HG02884 (cell line): ENCODE data around the gene CACNA1B.
"Not testable (repeated sequence)": the region's sequence is repeated elsewhere in the genome, so short reads cannot be mapped to it uniquely, and the experiment has no call there.

Experiments used
- ATAC-seq: cut with Tn5 transposase; IDR thresholded peaks from one replicate; pipeline ENCODE4 v1.9.1; 2021; ENCODE audit warnings: mild to moderate bottlenecking, moderate library complexity; ENCODE audit not compliant: unreplicated experiment

Gene CACNA1B

DNA sequence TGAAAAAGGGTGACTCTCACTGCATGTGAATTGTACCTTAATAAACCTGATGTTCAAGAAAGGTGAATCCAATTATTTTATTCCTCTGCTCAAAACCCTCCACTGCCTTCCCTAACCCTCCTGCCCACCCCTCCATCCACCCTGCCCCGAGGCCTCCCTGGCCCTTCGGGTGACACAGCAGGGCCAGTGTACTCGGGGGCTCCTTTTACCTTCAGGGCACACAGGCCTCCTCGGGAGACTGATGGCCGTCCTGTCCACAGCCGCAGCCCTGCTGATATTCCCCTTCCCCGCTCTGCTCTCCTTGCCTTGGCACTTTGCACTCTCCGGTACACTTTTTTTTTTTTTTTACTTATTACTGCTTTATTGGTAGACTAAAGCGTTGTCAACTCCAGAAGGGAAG lies 234.0 kb downstream of the CACNA1B start:
- ATAC-seq, result no peak

- no peak for ATAC-seq
These were observed 234.6 kb downstream of the CACNA1B start for GRCh38 chr9:138112090-138112748.

DNA sequence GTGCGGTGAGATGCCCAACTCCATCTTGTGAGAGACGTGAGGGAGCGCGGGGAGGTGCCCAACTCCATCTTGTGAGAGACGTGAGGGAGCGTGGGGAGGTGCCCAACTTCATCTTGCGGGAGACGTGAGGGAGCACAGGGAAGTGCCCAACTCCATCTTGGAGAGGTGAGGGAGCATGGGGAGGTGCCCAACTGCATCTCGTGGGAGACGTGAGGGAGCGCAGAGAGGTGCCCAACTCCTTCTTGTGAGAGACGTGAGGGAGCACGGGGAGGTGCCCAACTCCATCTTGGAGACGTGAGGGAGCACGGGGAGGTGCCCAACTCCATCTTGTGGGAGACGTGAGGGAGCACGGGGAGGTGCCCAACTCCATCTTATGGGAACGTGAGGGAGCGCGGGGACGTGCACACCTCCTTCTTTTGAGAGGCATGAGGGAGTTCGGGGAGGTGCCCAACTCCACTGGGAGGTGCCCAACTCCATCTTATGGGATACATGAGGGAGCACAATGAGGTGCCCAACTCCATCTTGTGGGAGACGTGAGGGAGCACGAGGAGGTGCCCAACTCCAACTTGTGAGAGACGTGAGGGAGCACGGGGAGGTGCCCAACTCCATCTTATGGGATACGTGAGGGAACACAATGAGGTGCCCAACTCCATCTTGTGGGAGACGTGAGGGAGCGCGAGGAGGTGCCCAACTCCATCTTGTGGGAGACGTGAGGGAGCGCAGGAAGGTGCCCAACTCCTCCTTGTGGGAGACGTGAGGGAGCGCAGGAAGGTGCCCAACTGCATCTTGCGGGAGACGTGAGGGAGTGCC lies 235.4 kb downstream of the CACNA1B start:
- no peak for ATAC-seq

GRCh38 chr9:138113701-138114325 lies 236.2 kb downstream of the CACNA1B start:
- not testable (repeated sequence) for ATAC-seq

- no peak for ATAC-seq
These were observed 237.1 kb downstream of the CACNA1B start for GRCh38 chr9:138114501-138115245.

- no peak for ATAC-seq
These were observed 237.9 kb downstream of the CACNA1B start for GRCh38 chr9:138115506-138115905.

GRCh38 chr9:138116521-138116920 lies 238.9 kb downstream of the CACNA1B start:
- ATAC-seq, result no peak

DNA sequence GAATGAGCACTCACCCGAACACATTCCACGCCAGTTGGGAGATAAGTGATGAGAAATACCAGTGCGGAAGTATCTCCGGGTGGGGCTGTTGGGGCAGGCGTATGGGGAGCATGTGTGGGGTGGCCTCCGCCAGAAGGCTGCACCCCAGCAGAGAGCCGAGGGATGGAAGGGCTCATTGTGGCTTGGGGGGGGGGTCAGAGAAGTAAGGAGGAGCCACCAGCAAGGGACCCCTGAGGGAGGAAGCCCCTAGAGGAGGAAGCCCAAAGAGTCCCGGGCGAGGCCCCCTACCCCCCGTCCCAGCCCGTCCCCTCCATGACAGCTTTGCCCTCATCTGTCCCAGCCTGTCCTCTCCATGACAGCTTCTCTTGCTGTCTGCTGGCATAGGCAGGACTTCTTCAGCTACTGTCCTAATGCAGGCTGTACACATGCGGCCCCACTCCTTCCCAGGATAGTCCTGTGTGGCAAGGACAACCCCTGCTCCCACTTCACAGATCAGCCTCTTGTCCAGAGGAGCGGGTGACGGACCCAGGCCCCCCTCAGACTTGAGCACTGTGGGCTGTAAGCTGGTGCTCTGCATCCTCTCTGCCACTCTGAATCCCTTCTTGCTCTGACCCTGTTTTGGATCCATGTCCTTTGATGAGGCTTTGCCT lies 239.6 kb downstream of the CACNA1B start:
- ATAC-seq, result no peak

- no peak for ATAC-seq
These were observed 240.3 kb downstream of the CACNA1B start for GRCh38 chr9:138117836-138118235.

- ATAC-seq, result no peak
These were observed 241.1 kb downstream of the CACNA1B start for GRCh38 chr9:138118601-138119071.

DNA sequence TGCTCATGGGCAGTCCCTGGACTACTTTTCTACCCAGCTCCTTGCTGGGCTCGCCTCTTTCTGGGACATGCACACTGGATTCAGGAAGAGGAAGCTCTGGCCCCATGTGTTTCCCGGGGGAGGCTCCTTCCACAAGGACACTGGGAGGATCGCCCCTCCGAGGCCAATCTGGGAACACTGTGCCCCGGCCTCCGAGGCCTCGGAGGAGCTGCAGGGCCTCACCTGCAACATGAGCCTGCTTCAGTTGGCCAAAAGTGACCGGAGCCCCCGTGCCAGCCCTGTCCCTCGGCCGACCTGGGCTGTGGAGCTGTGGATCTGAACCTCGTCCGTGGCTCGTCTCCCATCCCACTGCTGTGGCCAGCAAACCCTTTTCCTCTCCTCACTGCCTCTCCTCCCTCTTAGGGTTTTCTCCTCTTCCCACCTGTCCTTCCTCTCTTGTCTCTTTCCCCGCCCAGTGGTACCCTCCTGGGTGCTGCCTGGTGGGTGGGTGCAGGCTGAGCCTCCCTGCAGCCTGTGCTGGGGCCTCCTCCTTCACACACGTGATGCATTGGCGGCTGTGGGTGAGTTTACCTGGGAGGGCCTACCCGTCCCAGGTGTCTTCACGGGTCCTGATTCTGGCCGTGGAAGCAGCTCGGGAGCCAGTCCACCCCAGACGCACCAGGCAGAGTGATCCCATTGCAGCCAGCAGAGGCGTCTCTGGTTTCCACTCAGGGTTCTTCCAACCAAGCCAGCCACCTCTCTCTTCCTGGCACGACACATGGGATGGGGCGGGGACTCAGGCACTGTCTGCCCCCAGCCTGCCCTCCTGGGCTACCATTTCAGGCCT lies 241.8 kb downstream of the CACNA1B start:
- no peak for ATAC-seq

DNA sequence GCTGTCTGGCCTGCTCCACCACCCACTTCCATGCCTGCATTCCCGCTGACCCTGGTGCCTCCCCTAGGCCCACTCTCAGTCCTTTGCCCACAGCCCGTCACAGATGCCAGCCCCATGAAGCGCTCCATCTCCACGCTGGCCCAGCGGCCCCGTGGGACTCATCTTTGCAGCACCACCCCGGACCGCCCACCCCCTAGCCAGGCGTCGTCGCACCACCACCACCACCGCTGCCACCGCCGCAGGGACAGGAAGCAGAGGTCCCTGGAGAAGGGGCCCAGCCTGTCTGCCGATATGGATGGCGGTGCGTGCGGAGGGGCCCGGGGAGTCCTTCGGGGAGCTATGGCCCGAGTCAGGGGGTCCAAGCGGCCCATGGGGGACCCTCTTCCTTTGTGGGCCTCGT lies 242.5 kb downstream of the CACNA1B start:
- ATAC-seq, result no peak

- no peak for ATAC-seq
These were observed 243.2 kb downstream of the CACNA1B start for GRCh38 chr9:138120511-138121437.

GRCh38 chr9:138121438-138122050 lies 244.0 kb downstream of the CACNA1B start:
- ATAC-seq, result no peak

DNA sequence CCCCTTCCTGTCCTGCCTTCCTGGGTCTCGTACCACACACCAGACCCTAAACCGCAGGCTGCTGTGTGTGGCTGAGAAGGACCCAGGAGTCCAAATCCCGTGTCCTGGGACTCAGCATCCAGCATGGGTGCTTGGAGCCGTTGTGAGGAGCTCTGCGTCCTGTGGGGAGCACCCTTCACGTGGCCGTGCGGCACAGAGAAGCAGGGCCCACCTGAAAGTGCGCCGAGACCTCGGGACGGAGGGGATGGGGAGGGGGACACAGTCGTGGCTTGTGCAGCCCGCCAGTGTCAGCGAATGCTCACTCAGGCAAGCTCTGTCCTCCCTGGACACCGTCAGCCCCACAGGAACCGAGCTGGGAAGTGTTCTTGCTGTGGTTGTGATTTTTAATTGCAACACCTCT lies 244.6 kb downstream of the CACNA1B start:
- ATAC-seq, result no peak

DNA sequence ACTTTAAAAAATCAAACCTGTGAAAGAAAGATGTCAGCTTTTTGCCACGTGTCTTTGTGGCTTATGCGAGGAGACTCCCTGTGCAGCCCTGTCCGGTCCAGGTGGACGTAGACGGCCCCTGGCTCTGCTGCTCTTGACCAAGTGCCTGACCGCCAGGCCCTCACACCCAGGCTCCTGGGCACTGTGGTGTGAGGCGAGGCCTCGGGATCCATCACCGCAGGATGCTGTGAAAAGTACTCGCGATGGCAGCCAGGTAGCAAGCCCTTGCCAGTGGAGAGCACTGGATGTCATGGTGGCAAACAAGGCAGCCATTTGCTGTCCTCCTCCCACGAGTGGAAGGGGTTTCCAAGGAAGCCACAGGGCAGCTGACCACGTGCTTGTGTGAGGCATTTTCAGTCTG lies 245.1 kb downstream of the CACNA1B start:
- ATAC-seq, result no peak

- ATAC-seq, result no peak
These were observed 245.5 kb downstream of the CACNA1B start for GRCh38 chr9:138123086-138123485.
